ENCODE results near the gene ACAT2.

DNA sequence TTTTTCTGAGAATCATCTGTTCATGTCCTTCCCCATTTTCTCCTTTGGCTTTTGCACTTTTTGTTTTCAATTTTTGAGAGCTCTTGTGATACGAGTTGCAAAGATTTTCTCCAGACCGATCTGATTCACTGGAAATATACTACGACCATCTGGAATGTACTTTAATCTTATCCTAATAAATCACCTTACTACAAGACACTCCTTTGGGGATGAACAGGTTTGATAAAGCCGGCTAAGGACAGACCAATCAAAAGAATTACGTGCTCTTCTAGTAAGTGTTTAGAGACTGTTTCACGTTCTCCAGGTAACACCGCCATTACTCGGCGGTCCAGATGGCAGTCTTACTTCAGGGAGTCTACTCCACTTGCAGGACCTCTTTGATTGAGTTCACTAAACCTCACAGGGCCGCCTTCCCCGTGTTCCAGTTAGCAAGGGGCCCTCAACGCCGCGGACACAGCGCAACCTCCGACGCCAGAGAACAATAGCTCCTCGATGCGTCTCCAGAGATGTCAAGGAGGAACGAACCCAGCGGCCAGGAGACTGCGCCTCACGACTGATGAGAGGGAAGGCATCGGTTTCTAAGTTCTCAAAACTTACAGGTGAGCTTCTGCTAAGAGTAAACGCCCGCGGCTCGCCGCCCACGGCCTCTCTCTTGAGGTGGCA lies 35.5 kb upstream of the ACAT2 start:
- TF ChIP-seq, protein P1, sequence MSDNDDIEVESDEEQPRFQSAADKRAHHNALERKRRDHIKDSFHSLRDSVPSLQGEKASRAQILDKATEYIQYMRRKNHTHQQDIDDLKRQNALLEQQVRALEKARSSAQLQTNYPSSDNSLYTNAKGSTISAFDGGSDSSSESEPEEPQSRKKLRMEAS (IDR thresholded peaks at IDR 0.05): no peak
- TF ChIP-seq RAD21 (IDR thresholded peaks at IDR 0.05; ENCODE audit: low read depth): no peak
- TF ChIP-seq CEBPB (IDR thresholded peaks at IDR 0.05): no peak
- TF ChIP-seq EP300 (IDR thresholded peaks at IDR 0.05; ENCODE audit: borderline replicate concordance): no peak
- TF ChIP-seq, protein P2, sequence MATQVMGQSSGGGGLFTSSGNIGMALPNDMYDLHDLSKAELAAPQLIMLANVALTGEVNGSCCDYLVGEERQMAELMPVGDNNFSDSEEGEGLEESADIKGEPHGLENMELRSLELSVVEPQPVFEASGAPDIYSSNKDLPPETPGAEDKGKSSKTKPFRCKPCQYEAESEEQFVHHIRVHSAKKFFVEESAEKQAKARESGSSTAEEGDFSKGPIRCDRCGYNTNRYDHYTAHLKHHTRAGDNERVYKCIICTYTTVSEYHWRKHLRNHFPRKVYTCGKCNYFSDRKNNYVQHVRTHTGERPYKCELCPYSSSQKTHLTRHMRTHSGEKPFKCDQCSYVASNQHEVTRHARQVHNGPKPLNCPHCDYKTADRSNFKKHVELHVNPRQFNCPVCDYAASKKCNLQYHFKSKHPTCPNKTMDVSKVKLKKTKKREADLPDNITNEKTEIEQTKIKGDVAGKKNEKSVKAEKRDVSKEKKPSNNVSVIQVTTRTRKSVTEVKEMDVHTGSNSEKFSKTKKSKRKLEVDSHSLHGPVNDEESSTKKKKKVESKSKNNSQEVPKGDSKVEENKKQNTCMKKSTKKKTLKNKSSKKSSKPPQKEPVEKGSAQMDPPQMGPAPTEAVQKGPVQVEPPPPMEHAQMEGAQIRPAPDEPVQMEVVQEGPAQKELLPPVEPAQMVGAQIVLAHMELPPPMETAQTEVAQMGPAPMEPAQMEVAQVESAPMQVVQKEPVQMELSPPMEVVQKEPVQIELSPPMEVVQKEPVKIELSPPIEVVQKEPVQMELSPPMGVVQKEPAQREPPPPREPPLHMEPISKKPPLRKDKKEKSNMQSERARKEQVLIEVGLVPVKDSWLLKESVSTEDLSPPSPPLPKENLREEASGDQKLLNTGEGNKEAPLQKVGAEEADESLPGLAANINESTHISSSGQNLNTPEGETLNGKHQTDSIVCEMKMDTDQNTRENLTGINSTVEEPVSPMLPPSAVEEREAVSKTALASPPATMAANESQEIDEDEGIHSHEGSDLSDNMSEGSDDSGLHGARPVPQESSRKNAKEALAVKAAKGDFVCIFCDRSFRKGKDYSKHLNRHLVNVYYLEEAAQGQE (IDR thresholded peaks at IDR 0.05; ENCODE audit: low read depth): no peak
- TF ChIP-seq YY1 (IDR thresholded peaks at IDR 0.05; ENCODE audit: low read depth): no peak
- TF ChIP-seq NFIC (IDR thresholded peaks at IDR 0.05): no peak
- TF ChIP-seq, protein P3, sequence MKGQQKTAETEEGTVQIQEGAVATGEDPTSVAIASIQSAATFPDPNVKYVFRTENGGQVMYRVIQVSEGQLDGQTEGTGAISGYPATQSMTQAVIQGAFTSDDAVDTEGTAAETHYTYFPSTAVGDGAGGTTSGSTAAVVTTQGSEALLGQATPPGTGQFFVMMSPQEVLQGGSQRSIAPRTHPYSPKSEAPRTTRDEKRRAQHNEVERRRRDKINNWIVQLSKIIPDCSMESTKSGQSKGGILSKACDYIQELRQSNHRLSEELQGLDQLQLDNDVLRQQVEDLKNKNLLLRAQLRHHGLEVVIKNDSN (IDR thresholded peaks at IDR 0.05): no peak
- TF ChIP-seq TAF1 (IDR thresholded peaks at IDR 0.05; ENCODE audit: low read depth): no peak
- peak; percentile 68; the same call in 1 of the 2 replicates for TF ChIP-seq EGR1 (IDR thresholded peaks at IDR 0.05)
- TF ChIP-seq TEAD4 (IDR thresholded peaks at IDR 0.05): no peak
- TF ChIP-seq ZBTB7A (IDR thresholded peaks at IDR 0.05; ENCODE audit: low read depth): no peak
- TF ChIP-seq TCF12 (IDR thresholded peaks at IDR 0.05; ENCODE audit: low read depth): no peak

All from Ishikawa (cell line).